GM18861 (cell line): ENCODE data around the gene CTSC.
"Not testable (repeated sequence)": the region's sequence is repeated elsewhere in the genome, so short reads cannot be mapped to it uniquely, and the experiment has no call there.

Experiments
- ATAC-seq: cut with Tn5 transposase; IDR thresholded peaks from one replicate; pipeline ENCODE4 v1.9.1; 2021; ENCODE audit not compliant: unreplicated experiment

CTSC gene

GRCh38 chr11:88292171-88292843 is 45.2 kb downstream of the CTSC start:
- no peak for ATAC-seq

GRCh38 chr11:88288560-88288959 is 49.0 kb downstream of the CTSC start:
- ATAC-seq: no peak

- no peak for ATAC-seq
Measured at GRCh38 chr11:88284336-88285050, 53.0 kb downstream of the CTSC start.

- ATAC-seq: no peak
Measured at GRCh38 chr11:88282747-88283515, 54.6 kb downstream of the CTSC start.

GRCh38 chr11:88281317-88281712 is 56.2 kb downstream of the CTSC start:
- ATAC-seq: no peak

- no peak for ATAC-seq
Measured at GRCh38 chr11:88280673-88281316, 56.7 kb downstream of the CTSC start.

GRCh38 chr11:88277349-88277915 is 60.1 kb downstream of the CTSC start:
- ATAC-seq: no peak

- ATAC-seq: no peak
Measured at GRCh38 chr11:88275636-88276035, 61.9 kb downstream of the CTSC start.

- peak; percentile 86 for ATAC-seq
Measured at GRCh38 chr11:88266919-88267318, 70.6 kb downstream of the CTSC start.

GRCh38 chr11:88266157-88266556 is 71.4 kb downstream of the CTSC start:
- no peak for ATAC-seq

GRCh38 chr11:88259431-88259830 is 78.1 kb downstream of the CTSC start:
- no peak for ATAC-seq

- ATAC-seq: no peak
Measured at GRCh38 chr11:88252208-88252607, 85.3 kb downstream of the CTSC start.

GRCh38 chr11:88250566-88251242 is 86.8 kb downstream of the CTSC start:
- ATAC-seq: no peak

- no peak for ATAC-seq
Measured at GRCh38 chr11:88249706-88250105, 87.8 kb downstream of the CTSC start.

GRCh38 chr11:88246696-88247095 is 90.8 kb downstream of the CTSC start:
- ATAC-seq: no peak

- not testable (repeated sequence) for ATAC-seq
Measured at GRCh38 chr11:88245576-88245975, 92.0 kb downstream of the CTSC start.
